Lung (tissue), 12 donors: ENCODE data around the gene PWWP2B. TPM values are rescaled to one million over a fixed set of nuclear protein-coding genes. Genes with fewer than 3 reads are reported as not detected.

ENCODE experiments used
- ATAC-seq: fragments of 200-7000 bp; cut with Tn5 transposase; one replicate; pipeline ENCODE4 v1.9.1; 2020; ENCODE audit warnings: moderate number of reproducible peaks; ENCODE audit not compliant: insufficient read depth, low FRiP score
- DNase-seq, 3 donors: peaks; one replicate each; pipeline ENCODE4 v3.0.0-alpha.2; 2013 to 2017
- H3K27ac ChIP-seq, 2 donors: one replicate each; pipeline ENCODE4 v1.5.1; 2013; ENCODE audit warnings: mild to moderate bottlenecking in 2 of 2, moderate library complexity in 2 of 2, control low read depth in 1 of 2, inconsistent platforms in 1 of 2, low read depth in 1 of 2, low read length in 1 of 2
- H3K27me3 ChIP-seq, 3 donors: one replicate each; pipeline ENCODE4 v1.5.1; 2013; ENCODE audit warnings: low read length in 2 of 3; ENCODE audit not compliant: control insufficient read depth in 3 of 3, insufficient read depth in 3 of 3
- H3K36me3 ChIP-seq, 4 donors: one replicate each; pipeline ENCODE4 v1.5.1; 2013; ENCODE audit warnings: low read length in 4 of 4, mild to moderate bottlenecking in 1 of 4, moderate library complexity in 1 of 4; ENCODE audit not compliant: control insufficient read depth in 4 of 4, insufficient read depth in 4 of 4
- H3K4me1 ChIP-seq, 5 donors: one replicate each; pipeline ENCODE4 v1.5.1; 2013; ENCODE audit warnings: low read length in 5 of 5, mild to moderate bottlenecking in 2 of 5, moderate library complexity in 1 of 5; ENCODE audit not compliant: control insufficient read depth in 5 of 5, insufficient read depth in 5 of 5
- H3K4me3 ChIP-seq: one replicate; pipeline ENCODE4 v1.5.1; 2013; ENCODE audit warnings: mild to moderate bottlenecking, control low read depth, moderate library complexity
- H3K9ac ChIP-seq, 2 donors: one replicate each; pipeline ENCODE4 v1.5.1; 2013; ENCODE audit warnings: low read length in 2 of 2, control low read depth in 1 of 2; ENCODE audit not compliant: insufficient read depth in 1 of 2
- H3K9me3 ChIP-seq, 4 donors: one replicate each; pipeline ENCODE4 v1.5.1; 2013; ENCODE audit warnings: low read length in 3 of 4, mild to moderate bottlenecking in 1 of 4, moderate library complexity in 1 of 4; ENCODE audit not compliant: control insufficient read depth in 4 of 4, insufficient read depth in 3 of 4
- CTCF ChIP-seq: IDR thresholded peaks from 2 replicates; pipeline ENCODE4 v1.5.1; 2012; ENCODE audit warnings: mild to moderate bottlenecking; ENCODE audit errors: control extremely low read depth, extremely low read depth
- WGBS, 2 donors: extraction: QIAGEN DNeasy Blood & Tissue Kit; methylation state at CpG; one replicate each; pipeline ENCODE4 v1.1.7; 2013; 5-methylcytosine and 5-hydroxymethylcytosine counted together
- polyA plus RNA-seq, 2 donors: library from polyadenylated mRNA; stranded (reverse); fragments of 200-250 nt; gene quantifications; one replicate each; pipeline ENCODE4 v1.2.1, GENCODE V29; 2013
- total RNA-seq, 2 donors: library from RNA; depleted of rRNA in 1 of 2; stranded (reverse); fragments of >200 nt in 1 of 2; gene quantifications; one replicate each; pipeline ENCODE4 v1.2.1, GENCODE V29; 2014 to 2021
- donor health status: control.
- donor health status: control.
- donor health status: Bipolar disorder and iron deficiency.
- donor health status: healthy.
- donor health status: DM: yes; HTN: yes; CAD: no.

PWWP2B gene
- total and polyA plus RNA-seq, 4 donors = 20.1 to 33.4 (median 21.1) TPM

GRCh38 chr10:132355297-132355696, 41.7 kb upstream of the PWWP2B start:
- ATAC-seq = no peak
- no peak overlapping the region for H3K27ac ChIP-seq
- no peak overlapping the region for H3K4me3 ChIP-seq
- peaks cover 0 to 2% (median 0%) of the 10 kb centered on the region in 5 donors for H3K4me1 ChIP-seq
- H3K36me3 ChIP-seq = peaks cover 0 to 11% (median 5%) of the 10 kb centered on the region in 4 donors
- no peaks in the 10 kb centered on the region for H3K27me3 ChIP-seq
- 94 to 95% methylated on average over 17 of the region's 17 CpGs for WGBS, 2 donors
- no peaks in the 10 kb centered on the region for H3K9me3 ChIP-seq
- no peak for DNase-seq
- TF ChIP-seq CTCF = no peak
- no peak overlapping the region for H3K9ac ChIP-seq

GRCh38 chr10:132355754-132356153, 41.2 kb upstream of the PWWP2B start:
- Histone ChIP-seq H3K27ac (no peak overlapping the region), H3K9ac (no peak overlapping the region), H3K9me3 (no peaks in the 10 kb centered on the region), H3K27me3 (no peaks in the 10 kb centered on the region), H3K4me3 (no peak overlapping the region), H3K36me3 (peaks cover 0 to 11% (median 5%) of the 10 kb centered on the region in 4 donors), H3K4me1 (peaks cover 0 to 2% (median 0%) of the 10 kb centered on the region in 5 donors)
- DNase-seq (no peak), ATAC-seq (no peak)
- 70 to 93% methylated on average over 12 to 13 of the region's 13 CpGs for WGBS, 2 donors
- TF ChIP-seq CTCF = no peak

GRCh38 chr10:132356621-132357195, 40.3 kb upstream of the PWWP2B start:
- WGBS, 2 donors = 65 to 96% methylated on average over 12 of the region's 12 CpGs
- H3K27me3 ChIP-seq = no peaks in the 10 kb centered on the region
- H3K36me3 ChIP-seq = peaks cover 0 to 14% (median 5%) of the 10 kb centered on the region in 4 donors
- no peaks in the 10 kb centered on the region for H3K9me3 ChIP-seq
- ATAC-seq (no peak), DNase-seq (no peak)
- H3K4me3 ChIP-seq = no peak overlapping the region
- H3K9ac ChIP-seq = no peak overlapping the region
- TF ChIP-seq CTCF = no peak
- peaks cover 0 to 2% (median 0%) of the 10 kb centered on the region in 5 donors for H3K4me1 ChIP-seq
- no peak overlapping the region for H3K27ac ChIP-seq
